GM12878 (cell line): Measurements from ENCODE around the gene ABRACL. TPM values are rescaled to one million over a fixed set of nuclear protein-coding genes. Genes with fewer than 3 reads are reported as not detected.

ENCODE experiments used
- ATAC-seq: fragments of 200-7000 bp; cut with Tn5 transposase; 3 replicates; pipeline ENCODE4 v1.9.1; 2020; ENCODE audit warnings: mild to moderate bottlenecking, moderate library complexity
- BruUV-seq: library from RNA; stranded (reverse); fragments of 400-500 nt; replicated peaks from 2 replicates; lab custom pipeline; 2021; lab: Mats Ljungman, UMichigan
- CTCF ChIA-PET: fragments of 300-600 bp; sonication (Branson Sonifier 250); formaldehyde crosslinking; extraction: SDS; loops from one replicate; lab custom pipeline; 2021; ENCODE audit warnings: inconsistent platforms; lab: Yijun Ruan, JAX
- POLR2A ChIA-PET: fragments of 350-600 bp; formaldehyde crosslinking; extraction: SDS; loops from one replicate; lab custom pipeline; 2021; ENCODE audit warnings: inconsistent platforms; lab: Charles Lee
- RAD21 ChIA-PET: fragments of 300-600 bp; sonication (Branson Sonifier 250); formaldehyde crosslinking; loops from one replicate; lab custom pipeline; 2023; ENCODE audit warnings: antibody characterized with exemption; ENCODE audit not compliant: unreplicated experiment; lab: Charles Lee
- SMC1A ChIA-PET: fragments of 300-600 bp; sonication (Branson Sonifier 250); formaldehyde crosslinking; loops from one replicate; lab custom pipeline; 2023; ENCODE audit not compliant: unreplicated experiment, uncharacterized antibody; lab: Charles Lee
- DNase-seq: peaks from one replicate; pipeline ENCODE4 v3.0.0-alpha.2; 2011; ENCODE audit warnings: low read depth, low spot score
- FAIRE-seq: peaks from 3 replicates; lab custom pipeline; 2011; peaks lifted over from hg19 to GRCh38; lab: Jason Lieb, UNC
- H2AFZ ChIP-seq: 2 replicates; pipeline ENCODE4 v1.6.0; 2011; ENCODE audit warnings: low read depth, low read length, control low read depth; ENCODE audit not compliant: control insufficient read depth
- H3K27ac ChIP-seq: 2 replicates; pipeline ENCODE4 v1.5.1; 2011; ENCODE audit warnings: control low read depth; ENCODE audit not compliant: control insufficient read depth, insufficient read depth
- H3K27me3 ChIP-seq, 2 experiments: replicated peaks in 1 of 2; 2 replicates each; pipeline versions ENCODE4 v1.6.0 to v1.6.1; 2011; ENCODE audit warnings: low read length in 1 of 2; ENCODE audit not compliant: control insufficient read depth in 2 of 2, insufficient read depth in 2 of 2
- H3K36me3 ChIP-seq, 2 experiments: 2 replicates each; pipeline ENCODE4 v1.5.1; 2011; ENCODE audit warnings: low read length in 1 of 2; ENCODE audit not compliant: control insufficient read depth in 2 of 2, insufficient read depth in 2 of 2
- H3K4me1 ChIP-seq: 2 replicates; pipeline ENCODE4 v1.6.1; 2011; ENCODE audit warnings: mild to moderate bottlenecking, low read length, moderate library complexity, mixed read lengths; ENCODE audit not compliant: control insufficient read depth, insufficient read depth
- H3K4me2 ChIP-seq: 2 replicates; pipeline ENCODE4 v1.6.0; 2011; ENCODE audit warnings: control low read depth; ENCODE audit not compliant: control insufficient read depth, insufficient read depth
- H3K4me3 ChIP-seq: fragments of 200-600 bp; sonication (generic); 2 replicates; pipeline ENCODE4 v1.5.1; 2016
- H3K79me2 ChIP-seq: 2 replicates; pipeline ENCODE4 v1.6.0; 2011; ENCODE audit warnings: low read length; ENCODE audit not compliant: control insufficient read depth, insufficient read depth
- H3K9ac ChIP-seq: 2 replicates; pipeline ENCODE4 v1.8.0; 2011; ENCODE audit warnings: low read length, control low read depth, mixed read lengths; ENCODE audit not compliant: control insufficient read depth, insufficient read depth
- H3K9me3 ChIP-seq: replicated peaks from 3 replicates; pipeline ENCODE4 v1.5.1; 2011; ENCODE audit warnings: mild to moderate bottlenecking, low read length; ENCODE audit not compliant: control insufficient read depth, insufficient read depth
- H4K20me1 ChIP-seq: 2 replicates; pipeline ENCODE4 v1.6.0; 2011; ENCODE audit not compliant: control insufficient read depth, insufficient read depth
- ATF7 ChIP-seq: fragments of 450-650 bp; IDR thresholded peaks from 2 replicates; pipeline ENCODE4 v1.6.1; 2016; ENCODE audit warnings: low read depth, mild to moderate bottlenecking
- DPF2 ChIP-seq: fragments of 450-650 bp; IDR thresholded peaks from 2 replicates; pipeline ENCODE4 v1.6.1; 2017; ENCODE audit warnings: mild to moderate bottlenecking
- ESRRA ChIP-seq: IDR thresholded peaks from 2 replicates; pipeline ENCODE4 v1.6.1; 2012; ENCODE audit warnings: mild to moderate bottlenecking, low read length, improper control_type of control experiment
- ETV6 ChIP-seq, 2 experiments: fragments of 450-650 bp in 1 of 2; IDR thresholded peaks in 1 of 2; conservative IDR thresholded peaks in 1 of 2; 2 replicates each; pipeline ENCODE4 v1.6.1; 2014; ENCODE audit warnings: antibody characterized with exemption in 1 of 2, borderline replicate concordance in 1 of 2, low read depth in 1 of 2, mild to moderate bottlenecking in 1 of 2, moderate library complexity in 1 of 2
- FOS ChIP-seq: IDR thresholded peaks from 3 replicates; pipeline ENCODE4 v1.6.1; 2011; ENCODE audit warnings: borderline replicate concordance; ENCODE audit not compliant: insufficient read length; ENCODE audit errors: extremely low read depth
- NR2C2 ChIP-seq: IDR thresholded peaks from 2 replicates; pipeline ENCODE4 v1.6.1; 2011; ENCODE audit warnings: borderline replicate concordance, low read depth; ENCODE audit not compliant: control insufficient read depth, insufficient read length
- POLR2AphosphoS2 ChIP-seq: IDR thresholded peaks from 2 replicates; pipeline ENCODE4 v1.6.1; 2011; ENCODE audit warnings: low read depth, mild to moderate bottlenecking, low read length, improper control_type of control experiment, moderate library complexity
- POLR2AphosphoS5 ChIP-seq: IDR thresholded peaks from 2 replicates; pipeline ENCODE4 v1.6.1; 2011; ENCODE audit warnings: mild to moderate bottlenecking, low read length, inconsistent platforms
- SIN3A ChIP-seq: IDR thresholded peaks from 2 replicates; pipeline ENCODE4 v1.6.1; 2012; ENCODE audit warnings: low read depth, low read length, improper control_type of control experiment
- SREBF1 ChIP-seq: IDR thresholded peaks from 2 replicates; pipeline ENCODE4 v1.6.1; 2012; ENCODE audit warnings: mild to moderate bottlenecking, low read length
- TCF7 ChIP-seq: IDR thresholded peaks from 2 replicates; pipeline ENCODE4 v1.6.1; 2014; ENCODE audit warnings: antibody characterized with exemption, borderline replicate concordance
- YBX1 ChIP-seq: fragments of 450-650 bp; IDR thresholded peaks from 2 replicates; pipeline ENCODE4 v1.6.1; 2016; ENCODE audit warnings: antibody characterized with exemption
- WGBS: methylation state at CpG from one replicate; pipeline ENCODE4 v1.1.6; 2016; ENCODE audit warnings: low lambda C conversion rate; ENCODE audit not compliant: insufficient replicate concordance, insufficient coverage; ENCODE audit errors: missing lambda C conversion rate; 5-methylcytosine and 5-hydroxymethylcytosine counted together
- in situ Hi-C: fragments of 300-500 bp; cut with MboI; formaldehyde crosslinking; loops from 9 replicates; pipeline ENCODE4 v1.14.3; 2018; ENCODE audit warnings: mixed read lengths
- intact Hi-C: fragments of 100-400 bp; cut with micrococcal nuclease; formaldehyde crosslinking; loops from one replicate; pipeline ENCODE4 v1.14.2; 2022; ENCODE audit not compliant: unreplicated experiment
- polyA plus RNA-seq, 11 experiments: library from polyadenylated mRNA; depleted of rRNA in 4 of 11; unstranded in 6 of 11; stranded (reverse) in 5 of 11; fragments of >200 nt; fragmentation: Nextera tagmentation in 4 of 11; fragmentation: Illumina TruSeq in 1 of 11; extraction: Ambion mirVana in 4 of 11; extraction: Trizol in 1 of 11; gene quantifications; 1 replicate in 1 of 11; 2 replicates in 10 of 11; pipeline versions ENCODE4 v1.2.1 to v1.2.3, GENCODE V29; 2011 to 2016; ENCODE audit warnings: inconsistent platforms in 2 of 11, missing spikeins in 2 of 11, low read depth in 1 of 11
- total RNA-seq, 4 experiments: library from RNA; depleted of rRNA in 3 of 4; stranded (reverse); fragments of >200 nt in 3 of 4; fragmentation: Illumina TruSeq in 1 of 4; extraction: Trizol in 1 of 4; gene quantifications; 2 replicates each; pipeline versions ENCODE4 v1.2.1 to v1.2.3, GENCODE V29; 2013 to 2021
- TF ChIP-seq, protein P1 (sequence below): fragments of 450-650 bp; IDR thresholded peaks from 2 replicates; pipeline ENCODE4 v1.6.1; 2018; ENCODE audit warnings: mild to moderate bottlenecking, low read depth, moderate library complexity; ENCODE audit not compliant: partially characterized antibody

ABRACL gene
- total and polyA plus RNA-seq, 10 of the 15 experiments (the other 5 are each of a cell fraction or from before 2014, with no cell fraction given) = 111 to 647 (median 192) TPM

DNA sequence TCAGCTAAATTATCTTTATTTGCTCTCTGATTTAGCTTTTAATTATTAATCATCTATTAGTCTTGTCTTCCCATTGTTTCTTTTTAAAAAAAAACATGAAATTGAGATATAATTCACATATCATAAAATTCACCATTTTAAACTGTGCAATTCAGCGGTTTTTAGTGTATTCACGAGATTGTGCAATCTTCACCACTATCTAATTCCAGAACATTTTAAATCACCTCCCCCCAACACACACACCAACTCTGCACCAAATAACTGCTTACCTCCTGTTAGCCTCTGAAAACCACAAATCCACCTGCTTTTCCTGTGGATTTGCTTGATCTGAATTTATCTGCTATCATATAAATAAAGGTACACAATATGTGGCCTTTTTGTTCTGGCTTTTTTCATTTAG lies 8.8 kb upstream of the ABRACL start:
- Histone ChIP-seq H3K4me1 (no peaks in the 10 kb centered on the region), H3K36me3 (no peaks in the 10 kb centered on the region), H4K20me1 (no peaks in the 10 kb centered on the region), H3K9me3 (no peaks in the 10 kb centered on the region), H3K9ac (no peak overlapping the region), H3K27me3 (no peaks in the 10 kb centered on the region), H3K27ac (no peak overlapping the region), H3K79me2 (no peaks in the 10 kb centered on the region), H3K4me3 (no peak overlapping the region), H3K4me2 (no peak overlapping the region), H2AFZ (no peak overlapping the region)
- CTCF ChIA-PET = interaction anchor here (1.2 kb wide), 1 partner anchor 205 kb away, joined by 3 read pairs; no protein-coding TSS in a partner anchor
- ATAC-seq = no peak
- intact Hi-C loops (no loop called here), in situ Hi-C loops (no loop called here)
- SMC1A ChIA-PET = interaction anchor here (0.7 kb wide), 1 partner anchor 32 kb away, joined by 3 read pairs; no protein-coding TSS in a partner anchor
- POLR2A ChIA-PET = no interaction called here
- no peak for DNase-seq
- BruUV-seq = no TSS peak
- WGBS = 91% methylated on average over 2 of the region's 2 CpGs
- FAIRE-seq = no peak
- TF ChIP-seq POLR2AphosphoS2 = no peak
- no peak for TF ChIP-seq SIN3A
- TF ChIP-seq ETV6 (conservative IDR thresholded peaks at IDR 0.05 in 1 of 2, IDR thresholded peaks at IDR 0.05 in 1 of 2; ENCODE audit: borderline replicate concordance in 1 of 2, low read depth in 1 of 2) = no peak
- TF ChIP-seq TCF7 = no peak
- RAD21 ChIA-PET = no interaction called here

DNA sequence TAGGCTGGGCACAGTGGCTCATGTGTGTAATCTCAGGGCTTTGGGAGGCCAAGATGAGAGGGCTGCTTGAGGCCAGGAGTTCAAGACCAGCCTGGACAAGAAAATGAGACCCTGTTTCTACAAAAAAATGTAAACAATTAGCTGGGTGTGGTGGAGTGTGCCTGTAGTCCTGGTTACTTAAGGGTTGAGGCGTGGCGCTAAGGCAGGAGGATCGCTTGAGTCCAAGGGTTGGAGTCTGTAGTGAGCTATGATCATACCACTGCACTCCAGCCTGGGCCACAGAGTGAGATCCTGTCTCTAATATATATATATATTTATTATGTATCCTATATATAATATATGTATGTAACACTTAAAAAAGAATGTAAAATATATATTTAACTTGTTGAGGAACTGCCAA lies 7.9 kb upstream of the ABRACL start:
- intact Hi-C loops = no loop called here
- H3K9ac ChIP-seq = no peak overlapping the region
- 91% methylated on average over 3 of the region's 3 CpGs for WGBS
- ChIA-PET CTCF (interaction anchor here (1.2 to 1.3 kb wide), 3 partner anchors 32 to 329 kb away, joined by 3 read pairs; no protein-coding TSS in a partner anchor), RAD21 (no interaction called here), POLR2A (interaction anchor here (0.6 kb wide), 1 partner anchor 451 kb away, joined by 3 read pairs; no protein-coding TSS in a partner anchor), SMC1A (no interaction called here)
- no peak overlapping the region for H3K4me2 ChIP-seq
- H3K4me1 ChIP-seq = no peaks in the 10 kb centered on the region
- DNase-seq = no peak
- H2AFZ ChIP-seq = no peak overlapping the region
- in situ Hi-C loops = no loop called here
- no peak for FAIRE-seq
- no peaks in the 10 kb centered on the region for H3K27me3 ChIP-seq
- H4K20me1 ChIP-seq = no peaks in the 10 kb centered on the region
- no peak overlapping the region for H3K4me3 ChIP-seq
- no peak overlapping the region for H3K27ac ChIP-seq
- no TSS peak for BruUV-seq
- H3K79me2 ChIP-seq = no peaks in the 10 kb centered on the region
- H3K9me3 ChIP-seq = no peaks in the 10 kb centered on the region
- H3K36me3 ChIP-seq = no peaks in the 10 kb centered on the region
- no peak for ATAC-seq
- TF ChIP-seq, protein P1, sequence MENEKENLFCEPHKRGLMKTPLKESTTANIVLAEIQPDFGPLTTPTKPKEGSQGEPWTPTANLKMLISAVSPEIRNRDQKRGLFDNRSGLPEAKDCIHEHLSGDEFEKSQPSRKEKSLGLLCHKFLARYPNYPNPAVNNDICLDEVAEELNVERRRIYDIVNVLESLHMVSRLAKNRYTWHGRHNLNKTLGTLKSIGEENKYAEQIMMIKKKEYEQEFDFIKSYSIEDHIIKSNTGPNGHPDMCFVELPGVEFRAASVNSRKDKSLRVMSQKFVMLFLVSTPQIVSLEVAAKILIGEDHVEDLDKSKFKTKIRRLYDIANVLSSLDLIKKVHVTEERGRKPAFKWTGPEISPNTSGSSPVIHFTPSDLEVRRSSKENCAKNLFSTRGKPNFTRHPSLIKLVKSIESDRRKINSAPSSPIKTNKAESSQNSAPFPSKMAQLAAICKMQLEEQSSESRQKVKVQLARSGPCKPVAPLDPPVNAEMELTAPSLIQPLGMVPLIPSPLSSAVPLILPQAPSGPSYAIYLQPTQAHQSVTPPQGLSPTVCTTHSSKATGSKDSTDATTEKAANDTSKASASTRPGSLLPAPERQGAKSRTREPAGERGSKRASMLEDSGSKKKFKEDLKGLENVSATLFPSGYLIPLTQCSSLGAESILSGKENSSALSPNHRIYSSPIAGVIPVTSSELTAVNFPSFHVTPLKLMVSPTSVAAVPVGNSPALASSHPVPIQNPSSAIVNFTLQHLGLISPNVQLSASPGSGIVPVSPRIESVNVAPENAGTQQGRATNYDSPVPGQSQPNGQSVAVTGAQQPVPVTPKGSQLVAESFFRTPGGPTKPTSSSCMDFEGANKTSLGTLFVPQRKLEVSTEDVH = no peak
- TF ChIP-seq ESRRA = no peak
- TF ChIP-seq FOS = no peak
- no peak for TF ChIP-seq SREBF1
- no peak for TF ChIP-seq NR2C2
- no peak for TF ChIP-seq POLR2AphosphoS5
- TF ChIP-seq ATF7 = no peak
- TF ChIP-seq DPF2 = no peak
- no peak for TF ChIP-seq YBX1
